Measurements from ENCODE around the gene POM121C.
"Not testable (repeated sequence)": the region's sequence is repeated elsewhere in the genome, so short reads cannot be mapped to it uniquely, and the experiment has no call there.

Gene POM121C

GRCh38 chr7:75397865-75398264 lies 88.2 kb downstream of the POM121C start:
- not testable (repeated sequence) for H3K9ac ChIP-seq (ENCODE audit: low read depth, low read length); ATAC-seq (ENCODE audit: insufficient read depth, low read depth); H2AFZ ChIP-seq (ENCODE audit: low read depth, low read length); H3K4me2 ChIP-seq (ENCODE audit: insufficient read depth, low read length); DNase-seq; H3K36me3 ChIP-seq (ENCODE audit: insufficient read depth, low read length); H3K4me3 ChIP-seq (ENCODE audit: low read depth in 1 of 2, low read length in 2 of 2); H3K9me3 ChIP-seq (ENCODE audit: insufficient read depth, low read length, severe bottlenecking); H4K20me1 ChIP-seq (ENCODE audit: insufficient read depth, low read length); H3K79me2 ChIP-seq (ENCODE audit: insufficient read depth, low read length); H3K27me3 ChIP-seq (ENCODE audit: insufficient read depth, low read length, poor library complexity); H3K27ac ChIP-seq (ENCODE audit: low read length); H3K4me1 ChIP-seq (ENCODE audit: insufficient read depth, low read length)

GRCh38 chr7:75395329-75395728 lies 90.8 kb downstream of the POM121C start, which contains the start of gene TRIM73:
TSS of gene TRIM73 (plus strand) at chr7:75395629. CDS start at chr7:75398934, 3,305 bp downstream.
- ATAC-seq (ENCODE audit: insufficient read depth, low read depth); H3K4me2 ChIP-seq (ENCODE audit: insufficient read depth, low read length); H4K20me1 ChIP-seq (ENCODE audit: insufficient read depth, low read length); H3K4me3 ChIP-seq (ENCODE audit: low read depth in 1 of 2, low read length in 2 of 2); H3K9me3 ChIP-seq (ENCODE audit: insufficient read depth, low read length, severe bottlenecking); DNase-seq; H3K79me2 ChIP-seq (ENCODE audit: insufficient read depth, low read length); H3K36me3 ChIP-seq (ENCODE audit: insufficient read depth, low read length); H3K4me1 ChIP-seq (ENCODE audit: insufficient read depth, low read length); H3K27ac ChIP-seq (ENCODE audit: low read length); H2AFZ ChIP-seq (ENCODE audit: low read depth, low read length); H3K27me3 ChIP-seq (ENCODE audit: insufficient read depth, low read length, poor library complexity); H3K9ac ChIP-seq (ENCODE audit: low read depth, low read length): not testable (repeated sequence)

DNA sequence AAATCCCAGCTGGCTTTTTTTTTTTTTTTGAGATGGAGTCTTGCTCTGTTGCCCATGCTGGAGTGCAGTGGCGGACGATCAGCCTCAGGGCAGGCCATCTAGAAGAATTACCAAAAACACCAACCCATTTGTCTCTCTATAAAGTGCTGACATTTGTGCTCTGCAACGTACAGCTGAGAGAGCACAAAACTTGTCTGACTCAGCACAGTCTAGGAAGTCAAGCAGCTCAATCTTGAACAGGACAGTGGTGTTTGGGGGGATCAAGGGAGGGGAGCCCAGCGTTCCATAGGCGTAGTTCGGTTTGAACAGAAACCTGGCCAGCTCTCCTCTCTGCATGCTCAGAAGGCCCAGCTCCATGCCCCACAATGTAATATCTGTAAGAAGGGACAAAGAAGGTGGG lies 92.9 kb downstream of the POM121C start:
- H3K9ac ChIP-seq (ENCODE audit: low read depth, low read length); H3K27ac ChIP-seq (ENCODE audit: low read length); H3K4me2 ChIP-seq (ENCODE audit: insufficient read depth, low read length); H4K20me1 ChIP-seq (ENCODE audit: insufficient read depth, low read length); ATAC-seq (ENCODE audit: insufficient read depth, low read depth); H3K4me3 ChIP-seq (ENCODE audit: low read depth in 1 of 2, low read length in 2 of 2); H3K4me1 ChIP-seq (ENCODE audit: insufficient read depth, low read length); H3K27me3 ChIP-seq (ENCODE audit: insufficient read depth, low read length, poor library complexity); DNase-seq; H3K36me3 ChIP-seq (ENCODE audit: insufficient read depth, low read length); H3K79me2 ChIP-seq (ENCODE audit: insufficient read depth, low read length); H2AFZ ChIP-seq (ENCODE audit: low read depth, low read length); H3K9me3 ChIP-seq (ENCODE audit: insufficient read depth, low read length, severe bottlenecking): not testable (repeated sequence)

DNA sequence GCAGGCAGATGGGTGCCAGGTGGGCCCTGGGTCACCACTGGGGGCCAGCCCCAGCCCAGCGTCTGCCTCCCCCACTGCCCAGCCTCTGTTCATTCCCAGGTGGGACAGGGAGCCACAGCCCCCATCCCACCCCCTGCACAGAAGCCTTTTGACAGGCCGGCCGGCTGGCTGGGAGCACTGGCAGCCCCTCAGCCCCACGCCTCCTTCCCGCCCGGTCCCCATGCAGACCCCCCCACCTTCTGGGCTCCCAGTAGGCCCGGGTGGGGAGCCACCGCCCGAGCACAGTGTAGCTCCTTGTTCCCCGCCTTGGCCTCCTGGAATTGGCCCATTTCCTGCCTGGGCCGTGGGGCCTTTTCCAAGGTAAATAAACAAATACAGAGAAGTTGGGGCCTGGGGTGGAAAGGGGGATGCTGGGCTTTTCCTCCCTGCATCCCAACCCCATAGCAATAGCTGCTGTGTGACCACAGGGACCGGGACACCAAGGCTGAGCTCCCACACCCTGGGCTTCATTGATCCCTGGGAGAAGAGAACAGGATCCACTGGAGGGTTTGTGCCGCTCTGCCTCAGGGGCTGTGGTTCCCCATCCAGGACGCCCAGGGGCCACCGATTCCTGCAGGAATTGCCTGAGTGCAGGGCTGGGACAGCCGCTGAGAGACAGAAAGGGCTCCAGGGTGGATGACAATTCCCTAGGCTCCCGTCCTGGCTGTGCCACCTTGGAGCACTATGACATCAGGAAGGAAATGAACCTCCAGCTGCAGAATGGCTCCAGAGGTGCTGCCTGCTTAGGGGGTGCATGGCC lies 111.4 kb downstream of the POM121C start:
- H3K9me3 ChIP-seq (ENCODE audit: insufficient read depth, low read length, severe bottlenecking); H3K4me2 ChIP-seq (ENCODE audit: insufficient read depth, low read length); H2AFZ ChIP-seq (ENCODE audit: low read depth, low read length); H3K9ac ChIP-seq (ENCODE audit: low read depth, low read length); H3K79me2 ChIP-seq (ENCODE audit: insufficient read depth, low read length); H3K4me3 ChIP-seq (ENCODE audit: low read depth in 1 of 2, low read length in 2 of 2); H3K27me3 ChIP-seq (ENCODE audit: insufficient read depth, low read length, poor library complexity); DNase-seq; H3K4me1 ChIP-seq (ENCODE audit: insufficient read depth, low read length); H3K36me3 ChIP-seq (ENCODE audit: insufficient read depth, low read length); H4K20me1 ChIP-seq (ENCODE audit: insufficient read depth, low read length); H3K27ac ChIP-seq (ENCODE audit: low read length): not testable (repeated sequence)
- ATAC-seq (ENCODE audit: insufficient read depth, low read depth): peak; percentile 29

GRCh38 chr7:75374144-75374518 lies 112.0 kb downstream of the POM121C start:
- H3K4me1 ChIP-seq (ENCODE audit: insufficient read depth, low read length); H3K9ac ChIP-seq (ENCODE audit: low read depth, low read length): not testable (repeated sequence)
- ATAC-seq (ENCODE audit: insufficient read depth, low read depth): peak; percentile 39; the same call in 2 of the 3 replicates

GRCh38 chr7:75367313-75367712 lies 118.8 kb downstream of the POM121C start:
- not testable (repeated sequence) for H3K9me3 ChIP-seq (ENCODE audit: insufficient read depth, low read length, severe bottlenecking); DNase-seq; H4K20me1 ChIP-seq (ENCODE audit: insufficient read depth, low read length); H3K4me1 ChIP-seq (ENCODE audit: insufficient read depth, low read length); H3K9ac ChIP-seq (ENCODE audit: low read depth, low read length); H3K36me3 ChIP-seq (ENCODE audit: insufficient read depth, low read length); H3K4me3 ChIP-seq (ENCODE audit: low read depth in 1 of 2, low read length in 2 of 2); H3K4me2 ChIP-seq (ENCODE audit: insufficient read depth, low read length); H3K27ac ChIP-seq (ENCODE audit: low read length); H2AFZ ChIP-seq (ENCODE audit: low read depth, low read length); H3K27me3 ChIP-seq (ENCODE audit: insufficient read depth, low read length, poor library complexity); H3K79me2 ChIP-seq (ENCODE audit: insufficient read depth, low read length)
- peak; percentile 42; the same call in 2 of the 3 replicates for ATAC-seq (ENCODE audit: insufficient read depth, low read depth)

More at GRCh38 chr7:75374144-75374518, 112.0 kb downstream of the POM121C start:
- not testable (repeated sequence) for H4K20me1 ChIP-seq (ENCODE audit: insufficient read depth, low read length); H3K9me3 ChIP-seq (ENCODE audit: insufficient read depth, low read length, severe bottlenecking); H2AFZ ChIP-seq (ENCODE audit: low read depth, low read length); H3K27me3 ChIP-seq (ENCODE audit: insufficient read depth, low read length, poor library complexity); H3K27ac ChIP-seq (ENCODE audit: low read length); H3K36me3 ChIP-seq (ENCODE audit: insufficient read depth, low read length); DNase-seq; H3K4me2 ChIP-seq (ENCODE audit: insufficient read depth, low read length); H3K79me2 ChIP-seq (ENCODE audit: insufficient read depth, low read length); H3K4me3 ChIP-seq (ENCODE audit: low read depth in 1 of 2, low read length in 2 of 2)
